IPS-18c (cell line): Measurements from ENCODE around the gene ABHD12.
"Not testable (repeated sequence)": the region's sequence is repeated elsewhere in the genome, so short reads cannot be mapped to it uniquely, and the experiment has no call there.

Experiments used
- H3K4me3 ChIP-seq: 2 replicates; pipeline ENCODE4 v1.7.0; 2013; ENCODE audit warnings: low read depth, mild to moderate bottlenecking, low read length, moderate library complexity; ENCODE audit not compliant: insufficient read depth
- H3K9me3 ChIP-seq: one replicate; pipeline ENCODE4 v1.6.1; 2013; ENCODE audit warnings: mild to moderate bottlenecking, low read length, moderate library complexity; ENCODE audit not compliant: control insufficient read depth, insufficient read depth

ABHD12 gene

DNA sequence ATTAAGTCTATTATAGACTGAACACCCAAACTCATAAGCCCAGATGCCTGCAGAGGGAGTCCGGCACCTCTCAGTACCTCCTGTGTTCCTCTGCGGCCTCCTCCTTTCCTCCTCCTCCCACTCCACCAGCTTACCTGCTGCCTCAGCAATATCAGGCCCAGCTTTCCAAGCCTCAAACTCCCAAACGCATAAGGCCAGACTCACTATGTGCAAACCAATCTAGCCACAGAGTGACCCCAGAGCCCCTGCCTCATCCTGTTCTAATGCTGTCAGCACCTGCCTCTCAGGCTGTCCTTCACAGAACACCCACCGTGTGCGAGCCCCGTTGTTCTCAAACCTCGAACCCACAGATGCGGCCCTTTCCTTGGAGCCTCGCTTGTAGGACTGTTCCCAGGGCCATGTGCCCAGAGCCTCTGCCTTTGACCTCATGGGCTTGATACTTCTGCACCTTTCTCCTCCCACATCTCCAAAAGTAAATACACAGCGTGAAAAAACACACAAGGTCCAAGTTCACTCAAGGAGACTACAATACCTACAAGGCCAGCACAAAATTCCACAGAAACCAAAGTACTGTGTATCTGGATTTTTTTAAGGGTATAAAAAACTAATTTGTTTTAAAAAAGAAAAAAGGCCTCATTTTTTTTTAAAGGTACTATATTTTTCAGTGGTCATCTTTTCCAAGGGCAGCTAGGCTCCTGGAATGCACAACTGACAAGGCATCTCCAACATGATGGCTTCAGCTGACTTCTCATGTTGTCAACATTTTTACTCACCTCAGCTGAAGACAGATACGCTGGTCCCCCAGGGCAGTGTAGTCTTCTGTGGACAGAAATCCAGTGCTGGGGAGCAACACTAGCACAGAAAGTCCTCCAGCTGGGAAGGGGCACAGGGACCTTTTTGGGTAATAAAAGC lies 52.3 kb downstream of the ABHD12 start:
- H3K9me3 ChIP-seq, result no peaks in the 10 kb centered on the region
- H3K4me3 ChIP-seq, result no peak overlapping the region

DNA sequence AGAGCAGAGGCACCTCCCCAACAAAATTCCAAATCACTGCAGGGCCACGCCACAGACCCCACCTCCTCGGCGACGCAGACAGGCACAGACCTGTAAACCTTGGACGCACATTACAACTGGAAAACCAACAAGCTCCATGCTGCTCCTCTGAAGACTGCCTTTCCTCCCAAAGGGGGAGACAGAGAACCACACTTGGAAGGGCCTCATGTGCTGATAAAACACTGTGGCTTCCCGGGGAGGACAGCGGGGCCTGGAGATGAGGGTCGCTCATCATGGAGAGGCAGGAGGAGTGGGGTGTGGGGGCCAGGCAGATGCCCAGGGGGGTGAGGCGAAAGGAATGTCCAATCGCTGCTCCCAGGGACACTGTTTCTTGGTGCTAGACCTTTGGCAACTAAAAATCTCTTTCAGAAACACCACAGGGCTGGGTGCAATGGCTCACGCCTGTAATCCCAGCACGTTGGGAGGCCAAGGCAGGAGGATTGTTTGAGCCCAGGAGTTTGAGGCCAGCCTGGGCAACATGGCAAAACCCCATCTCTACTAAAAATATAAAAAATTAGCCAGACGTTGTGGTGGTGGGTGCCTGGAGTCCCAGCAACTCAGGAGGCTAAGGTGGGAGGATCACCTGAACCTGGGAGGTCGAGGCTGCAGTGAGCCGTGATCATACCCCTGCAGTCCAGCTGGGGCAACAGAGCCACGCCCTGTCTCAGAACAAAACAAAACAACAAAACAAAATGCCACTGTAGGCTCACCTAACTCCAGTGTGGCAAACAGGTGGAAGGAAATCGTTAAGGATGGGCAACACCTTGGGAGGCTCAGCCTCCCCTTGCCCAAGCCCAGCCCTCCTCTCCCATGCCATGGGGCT lies 53.8 kb downstream of the ABHD12 start:
- no peak overlapping the region for H3K4me3 ChIP-seq
- H3K9me3 ChIP-seq, result no peaks in the 10 kb centered on the region

DNA sequence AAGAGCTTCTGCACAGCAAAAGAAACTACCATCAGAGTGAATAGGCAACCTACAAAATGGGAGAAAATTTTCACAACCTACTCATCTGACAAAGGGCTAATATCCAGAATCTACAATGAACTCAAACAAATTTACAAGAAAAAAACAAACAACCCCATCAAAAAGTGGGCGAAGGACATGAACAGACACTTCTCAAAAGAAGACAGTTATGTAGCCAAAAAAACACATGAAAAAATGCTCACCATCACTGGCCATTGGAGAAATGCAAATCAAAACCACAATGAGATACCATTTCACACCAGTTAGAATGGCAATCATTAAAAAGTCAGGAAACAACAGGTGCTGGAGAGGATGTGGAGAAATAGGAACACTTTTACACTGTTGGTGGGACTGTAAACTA lies 55.7 kb downstream of the ABHD12 start:
- H3K9me3 ChIP-seq, H3K4me3 ChIP-seq: not testable (repeated sequence)

DNA sequence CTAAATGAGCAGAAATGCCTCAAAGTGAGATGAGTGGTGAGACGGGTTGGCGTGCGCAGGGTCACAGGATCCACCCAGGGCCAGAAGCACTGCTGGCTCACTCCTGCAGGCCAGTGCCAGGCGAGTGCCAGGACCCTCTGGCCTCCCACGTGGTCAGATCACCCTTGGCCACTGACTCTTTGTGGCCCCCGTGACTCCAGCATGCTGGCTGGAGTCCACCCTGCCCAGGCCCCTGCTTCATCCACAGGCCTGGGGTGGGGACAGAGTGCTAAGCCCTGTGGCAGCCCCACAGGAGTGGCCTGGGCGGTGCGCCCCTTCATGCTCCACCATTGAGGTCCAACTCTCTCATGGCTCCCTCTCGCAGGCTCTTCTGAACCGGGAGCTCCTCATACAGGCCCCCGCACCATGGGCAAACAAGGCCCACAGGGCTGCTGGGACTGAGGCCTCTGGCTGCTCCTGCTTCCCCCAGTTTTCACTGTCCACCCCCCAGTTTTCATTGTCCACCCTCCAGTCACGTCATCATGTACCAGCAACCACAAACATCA lies 61.6 kb downstream of the ABHD12 start:
- Histone ChIP-seq H3K4me3 (no peak overlapping the region), H3K9me3 (no peaks in the 10 kb centered on the region)

DNA sequence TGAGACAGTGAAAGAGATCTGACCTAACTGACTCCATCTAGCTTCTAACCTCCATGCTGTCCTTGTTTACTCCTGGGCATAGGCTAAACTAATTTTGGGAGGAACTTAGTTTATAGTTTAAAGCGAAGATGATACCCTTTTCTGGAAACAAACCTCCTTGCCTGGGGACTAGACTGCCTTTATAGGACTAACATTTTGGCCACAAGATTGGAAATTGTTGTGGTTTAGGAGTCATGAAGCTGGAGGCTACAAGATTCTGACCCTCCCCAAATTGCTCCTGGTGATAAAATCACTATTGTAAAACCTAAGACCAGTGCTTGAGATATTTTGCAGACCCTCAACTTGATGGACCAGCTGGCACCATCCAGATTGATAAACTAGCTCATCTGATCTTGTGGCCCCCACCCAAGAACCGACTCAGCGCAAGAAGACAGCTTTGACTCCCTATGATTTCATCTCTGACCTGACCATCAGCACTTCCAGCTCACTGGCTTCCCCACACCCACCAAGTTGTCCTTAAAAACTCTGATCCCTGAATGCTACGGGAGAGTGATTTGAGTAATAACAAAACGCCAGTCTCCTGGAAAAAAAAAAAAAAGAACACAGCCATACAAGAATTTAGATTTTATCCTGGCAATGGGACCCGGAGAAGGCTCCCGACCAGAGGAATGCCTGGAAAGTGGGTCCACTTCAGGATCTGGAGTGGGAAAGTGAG lies 63.0 kb downstream of the ABHD12 start:
- no peak overlapping the region for H3K4me3 ChIP-seq
- no peaks in the 10 kb centered on the region for H3K9me3 ChIP-seq

DNA sequence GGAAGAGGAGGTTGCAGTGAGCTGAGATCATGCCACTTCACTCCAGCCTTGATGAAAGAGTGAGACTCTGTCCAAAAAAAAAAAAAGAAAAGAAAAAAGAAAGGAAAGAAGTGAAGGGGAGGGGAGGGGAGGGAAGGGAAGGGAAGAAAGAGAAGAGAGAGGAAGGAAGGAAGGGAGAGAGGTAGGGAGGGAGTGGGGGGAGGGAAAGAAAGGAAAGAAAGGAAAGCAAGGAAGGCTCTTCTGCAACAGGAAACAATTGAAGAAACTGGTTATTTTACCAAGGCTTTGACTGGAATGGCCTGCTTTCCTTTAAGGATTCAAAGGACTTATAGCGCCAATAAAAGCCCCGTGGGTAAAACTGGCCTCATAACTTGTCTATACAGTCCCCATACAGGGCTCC lies 64.6 kb downstream of the ABHD12 start:
- Histone ChIP-seq H3K4me3 (no peak overlapping the region), H3K9me3 (no peaks in the 10 kb centered on the region)

DNA sequence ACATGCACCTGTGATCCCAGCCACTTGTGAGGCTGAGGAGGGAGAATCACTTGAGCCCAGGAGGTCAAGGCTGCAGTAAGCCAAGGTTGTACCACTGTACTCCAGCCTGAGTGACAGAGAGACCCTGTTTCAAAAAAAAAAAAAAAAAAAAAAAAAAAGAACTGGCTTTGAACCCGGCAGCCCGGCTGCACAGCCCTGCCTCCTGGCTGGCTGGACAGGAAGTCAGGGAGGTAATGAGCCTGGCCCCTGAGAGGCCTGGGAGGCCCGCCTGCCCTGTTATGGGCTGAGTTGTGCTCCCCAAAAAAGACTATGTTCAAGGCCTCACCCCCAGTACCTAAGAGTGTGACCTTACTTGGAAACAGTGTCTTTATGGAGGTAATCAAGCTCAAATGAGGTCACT lies 65.6 kb downstream of the ABHD12 start:
- Histone ChIP-seq H3K9me3 (no peaks in the 10 kb centered on the region), H3K4me3 (no peak overlapping the region)

DNA sequence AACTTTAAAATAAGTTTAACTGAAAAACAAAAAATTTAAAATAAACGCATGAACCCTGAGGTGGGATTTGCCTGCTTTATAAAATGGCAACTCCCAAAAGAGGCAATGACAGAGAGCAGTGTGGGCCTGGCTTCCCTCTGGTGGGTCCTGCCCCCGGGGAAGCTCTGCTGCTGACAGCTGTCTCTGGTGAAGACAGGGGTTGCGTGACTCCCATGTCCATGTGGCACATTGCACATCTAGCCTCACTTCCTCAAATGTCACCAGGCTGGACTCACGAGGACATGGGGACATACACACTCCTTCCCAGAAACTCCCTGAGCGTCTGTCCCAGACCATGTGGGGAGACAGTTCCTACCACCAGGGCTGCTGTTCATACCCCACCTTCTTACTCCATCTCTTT lies 66.2 kb downstream of the ABHD12 start:
- Histone ChIP-seq H3K9me3 (no peaks in the 10 kb centered on the region), H3K4me3 (no peak overlapping the region)

DNA sequence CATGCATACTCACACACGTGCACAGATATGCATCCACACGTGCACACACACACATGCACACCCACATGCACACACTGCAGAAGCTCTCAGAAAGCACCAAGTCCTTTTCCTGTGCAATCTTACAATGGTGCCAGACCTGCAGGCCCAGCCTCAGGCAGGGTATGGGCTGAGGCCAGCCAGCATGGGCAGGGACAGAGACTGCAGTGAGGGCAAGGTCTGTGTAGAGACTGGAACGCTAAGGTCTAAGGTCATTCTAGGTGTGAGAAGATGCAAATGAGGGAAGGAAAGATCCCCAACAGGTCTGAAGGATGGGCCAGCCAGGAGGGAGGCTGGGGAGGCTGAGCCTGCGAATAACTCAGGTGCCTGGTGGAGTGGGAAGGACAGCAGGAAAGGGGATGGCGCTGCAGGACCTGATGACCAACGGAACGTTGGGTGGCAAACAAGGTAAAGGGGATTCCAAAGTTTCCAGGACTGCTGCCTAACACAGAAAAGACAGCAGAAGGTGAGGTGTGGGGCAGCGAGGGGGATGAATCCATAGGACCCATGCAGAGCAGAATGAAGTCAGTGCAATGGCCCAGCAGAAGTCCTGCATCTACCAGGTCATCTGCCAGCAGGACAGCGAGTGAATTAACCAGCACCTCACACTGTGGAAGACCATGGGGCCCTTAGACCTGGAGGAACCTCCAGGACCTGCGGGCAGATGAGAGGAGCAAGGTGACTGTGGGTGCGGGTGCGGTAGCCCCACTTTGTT lies 67.0 kb downstream of the ABHD12 start:
- H3K9me3 ChIP-seq, result no peaks in the 10 kb centered on the region
- no peak overlapping the region for H3K4me3 ChIP-seq

DNA sequence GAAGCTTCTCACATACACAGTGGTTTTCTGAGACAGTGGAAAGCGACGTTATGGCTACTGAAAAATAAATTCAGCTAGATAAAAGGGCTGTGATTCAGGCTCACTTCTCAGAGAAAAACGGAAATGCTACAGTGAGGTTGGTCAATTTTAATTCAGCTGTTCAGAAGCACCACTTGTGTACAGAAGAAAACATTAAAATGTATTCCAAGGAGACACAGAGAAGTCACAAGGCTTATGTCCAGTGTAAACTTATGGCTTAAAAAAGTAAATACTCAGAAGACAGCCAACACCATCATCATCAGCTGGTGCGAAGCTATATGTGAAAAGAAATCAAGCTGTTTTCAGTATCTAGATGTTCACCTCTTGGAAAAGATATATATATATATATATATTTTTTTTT lies 68.6 kb downstream of the ABHD12 start:
- no peak overlapping the region for H3K4me3 ChIP-seq
- no peaks in the 10 kb centered on the region for H3K9me3 ChIP-seq

DNA sequence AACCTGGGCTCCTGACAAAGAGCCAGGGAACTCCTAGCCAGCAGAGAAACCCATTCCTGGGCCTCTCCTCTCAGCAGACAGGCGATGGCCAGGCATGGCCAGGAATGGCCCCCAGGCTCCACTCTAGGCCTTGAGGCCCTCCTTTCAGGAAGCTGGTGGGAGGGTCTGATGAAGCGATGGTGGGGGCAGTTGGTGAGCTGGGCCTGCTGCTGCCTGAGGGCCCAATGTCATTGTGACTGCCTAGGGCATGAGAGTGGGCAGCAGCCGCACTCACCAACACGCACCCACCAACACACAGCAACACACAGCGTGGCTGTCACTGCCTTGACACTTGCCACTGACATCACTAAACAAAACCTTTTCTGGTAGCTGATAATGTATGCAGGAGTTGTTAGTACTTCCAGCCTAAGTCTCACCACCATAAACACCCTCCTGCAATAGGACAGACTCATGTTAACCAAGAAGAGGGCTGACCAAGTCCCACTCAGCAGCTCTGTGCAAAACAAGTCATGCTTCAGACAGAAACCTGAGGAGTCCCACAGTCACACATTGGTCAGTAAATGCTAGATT lies 69.3 kb downstream of the ABHD12 start:
- H3K9me3 ChIP-seq, result no peaks in the 10 kb centered on the region
- no peak overlapping the region for H3K4me3 ChIP-seq

DNA sequence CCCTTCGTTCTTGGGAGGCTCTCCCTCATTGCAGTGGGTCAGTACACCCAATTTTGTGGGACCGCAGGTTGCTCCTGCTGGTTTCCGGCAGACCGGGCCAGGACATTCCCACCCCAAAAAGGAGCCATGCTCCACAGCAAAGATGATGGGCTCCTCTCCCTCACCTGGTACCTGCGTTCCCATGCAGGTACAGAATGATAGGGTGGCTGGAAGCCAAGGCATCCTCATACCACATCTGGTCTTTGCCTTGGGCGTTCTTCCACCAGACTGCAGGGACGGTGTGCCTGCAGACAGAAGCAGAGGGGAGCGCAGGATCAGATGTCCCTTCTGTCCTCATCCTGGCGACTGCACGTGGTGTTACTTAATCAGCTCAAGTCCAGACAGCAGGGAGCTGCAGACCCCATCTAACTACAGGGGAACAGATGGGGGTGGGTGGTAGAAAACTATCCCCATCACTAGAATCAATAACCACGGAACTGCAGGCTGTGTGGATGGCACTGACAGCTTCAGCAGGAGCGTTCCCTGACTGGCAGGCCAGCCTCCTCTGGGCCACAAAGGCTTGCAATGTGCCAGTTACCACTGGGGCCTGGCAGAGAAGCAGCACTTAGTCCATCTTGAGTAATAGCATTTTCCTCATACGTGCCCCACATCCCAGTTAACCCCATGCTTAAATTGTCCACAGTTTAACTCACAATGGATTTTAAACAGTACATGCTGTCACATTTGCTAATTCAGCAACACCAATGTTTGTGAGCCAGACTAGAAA lies 70.4 kb downstream of the ABHD12 start:
- Histone ChIP-seq H3K4me3 (no peak overlapping the region), H3K9me3 (no peaks in the 10 kb centered on the region)

DNA sequence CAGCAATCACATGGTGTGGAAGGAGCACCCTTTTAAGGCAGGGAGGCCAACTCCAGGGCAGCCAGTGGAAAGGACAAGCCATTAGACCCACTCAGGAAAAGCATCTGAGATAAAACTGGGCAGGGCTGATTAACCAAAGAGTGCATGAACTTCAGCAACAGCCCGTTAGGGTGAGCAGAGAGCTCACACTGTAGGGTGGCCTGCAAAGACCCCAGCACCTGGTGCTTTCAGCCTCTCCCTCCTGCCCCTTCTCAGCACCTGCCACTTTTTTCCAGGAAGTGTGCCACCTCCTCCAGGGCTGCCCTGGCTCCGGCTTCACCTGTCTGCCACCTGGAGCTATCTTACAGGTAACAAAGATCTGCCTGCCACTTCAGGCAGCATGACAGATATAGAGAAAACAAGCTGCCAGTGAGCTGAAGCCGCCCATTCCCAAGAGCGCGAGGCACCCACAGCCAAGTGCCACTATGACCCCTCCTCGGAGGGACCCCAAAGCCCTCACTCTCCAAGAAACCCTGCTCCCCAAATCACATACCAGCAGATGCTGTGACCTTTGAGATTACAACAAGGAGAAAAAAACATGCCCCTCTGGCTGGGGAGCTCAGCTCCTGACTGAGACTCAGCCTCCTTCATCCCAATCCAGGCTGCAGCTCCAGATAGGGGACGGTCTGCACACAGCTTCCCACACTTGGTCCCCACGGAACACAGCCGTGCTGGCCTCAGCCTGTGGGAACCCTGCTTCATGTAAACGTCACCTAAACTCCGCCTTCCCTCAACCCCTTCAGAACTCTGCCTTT lies 71.2 kb downstream of the ABHD12 start:
- Histone ChIP-seq H3K9me3 (no peaks in the 10 kb centered on the region), H3K4me3 (no peak overlapping the region)

DNA sequence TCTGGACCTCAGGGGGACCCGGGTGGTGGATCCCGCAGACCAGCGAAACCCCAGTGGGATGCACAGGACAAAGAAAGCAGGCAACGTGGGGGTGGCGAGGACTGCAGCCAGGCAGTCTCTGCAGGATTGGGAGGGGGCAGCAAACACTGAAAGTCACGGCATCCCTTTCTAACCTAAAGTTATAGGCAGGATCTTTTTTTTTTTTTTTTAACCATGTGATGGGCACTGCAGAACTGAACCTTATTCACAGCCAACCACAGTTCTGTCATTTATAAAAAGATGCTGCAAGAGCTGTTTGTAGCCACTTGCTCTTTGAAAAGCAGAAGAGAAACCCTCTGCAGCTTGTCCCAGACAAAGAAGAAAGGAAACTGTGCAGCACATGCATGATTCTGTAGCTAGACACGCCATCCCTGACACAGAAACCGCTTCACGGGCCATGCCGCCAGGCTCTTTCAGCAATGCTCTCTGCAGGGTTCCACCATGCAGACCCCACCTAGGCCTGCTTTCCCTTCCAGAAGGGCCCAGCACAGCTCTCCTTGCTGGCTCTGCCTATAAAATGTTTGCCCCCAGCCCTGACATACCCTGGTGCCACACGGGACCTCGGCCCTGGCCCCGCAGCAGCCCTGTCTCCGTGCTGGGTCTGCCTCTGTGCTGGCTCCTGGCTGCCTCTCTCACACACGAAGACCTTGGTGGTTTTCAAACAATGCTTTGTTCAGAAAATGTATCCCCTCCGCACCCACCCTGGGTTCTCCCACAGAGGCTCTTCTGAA lies 72.0 kb downstream of the ABHD12 start:
- H3K9me3 ChIP-seq, result no peaks in the 10 kb centered on the region
- H3K4me3 ChIP-seq, result no peak overlapping the region
